VCaP (cell line): ENCODE measurements around the gene MRPL36.
A peak's percentile ranks its signal among the peaks of the same experiment; 100 is the strongest.

ENCODE experiments used
- H3K27ac ChIP-seq: fragments of 450-650 bp; 2 replicates; pipeline ENCODE4 v1.5.1; 2017
- TF ChIP-seq, protein P1 (sequence below): fragments of 450-650 bp; conservative IDR thresholded peaks from 2 replicates; pipeline ENCODE4 v1.5.1; 2017; ENCODE audit warnings: mild to moderate bottlenecking, moderate library complexity

The MRPL36 gene

DNA sequence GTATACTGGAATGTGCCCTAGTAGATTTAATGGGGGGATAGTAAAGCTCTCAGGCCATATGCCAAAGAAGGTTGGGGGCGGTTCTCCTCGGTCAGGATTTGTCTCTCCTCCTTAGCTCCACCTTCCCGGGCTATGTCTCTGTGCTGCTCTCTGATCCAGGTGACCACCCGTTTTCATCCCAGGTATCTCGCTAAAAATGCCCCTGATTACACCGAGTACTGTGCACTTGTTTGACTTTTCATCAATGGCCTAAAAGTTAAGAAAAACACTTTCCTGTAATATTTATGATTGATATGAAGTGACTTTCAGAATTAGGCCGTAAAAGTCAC lies 2.3 kb upstream of the MRPL36 start:
- TF ChIP-seq, protein P1, sequence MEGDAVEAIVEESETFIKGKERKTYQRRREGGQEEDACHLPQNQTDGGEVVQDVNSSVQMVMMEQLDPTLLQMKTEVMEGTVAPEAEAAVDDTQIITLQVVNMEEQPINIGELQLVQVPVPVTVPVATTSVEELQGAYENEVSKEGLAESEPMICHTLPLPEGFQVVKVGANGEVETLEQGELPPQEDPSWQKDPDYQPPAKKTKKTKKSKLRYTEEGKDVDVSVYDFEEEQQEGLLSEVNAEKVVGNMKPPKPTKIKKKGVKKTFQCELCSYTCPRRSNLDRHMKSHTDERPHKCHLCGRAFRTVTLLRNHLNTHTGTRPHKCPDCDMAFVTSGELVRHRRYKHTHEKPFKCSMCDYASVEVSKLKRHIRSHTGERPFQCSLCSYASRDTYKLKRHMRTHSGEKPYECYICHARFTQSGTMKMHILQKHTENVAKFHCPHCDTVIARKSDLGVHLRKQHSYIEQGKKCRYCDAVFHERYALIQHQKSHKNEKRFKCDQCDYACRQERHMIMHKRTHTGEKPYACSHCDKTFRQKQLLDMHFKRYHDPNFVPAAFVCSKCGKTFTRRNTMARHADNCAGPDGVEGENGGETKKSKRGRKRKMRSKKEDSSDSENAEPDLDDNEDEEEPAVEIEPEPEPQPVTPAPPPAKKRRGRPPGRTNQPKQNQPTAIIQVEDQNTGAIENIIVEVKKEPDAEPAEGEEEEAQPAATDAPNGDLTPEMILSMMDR, result no peak
- peak overlapping the region; percentile 94 for H3K27ac ChIP-seq

DNA sequence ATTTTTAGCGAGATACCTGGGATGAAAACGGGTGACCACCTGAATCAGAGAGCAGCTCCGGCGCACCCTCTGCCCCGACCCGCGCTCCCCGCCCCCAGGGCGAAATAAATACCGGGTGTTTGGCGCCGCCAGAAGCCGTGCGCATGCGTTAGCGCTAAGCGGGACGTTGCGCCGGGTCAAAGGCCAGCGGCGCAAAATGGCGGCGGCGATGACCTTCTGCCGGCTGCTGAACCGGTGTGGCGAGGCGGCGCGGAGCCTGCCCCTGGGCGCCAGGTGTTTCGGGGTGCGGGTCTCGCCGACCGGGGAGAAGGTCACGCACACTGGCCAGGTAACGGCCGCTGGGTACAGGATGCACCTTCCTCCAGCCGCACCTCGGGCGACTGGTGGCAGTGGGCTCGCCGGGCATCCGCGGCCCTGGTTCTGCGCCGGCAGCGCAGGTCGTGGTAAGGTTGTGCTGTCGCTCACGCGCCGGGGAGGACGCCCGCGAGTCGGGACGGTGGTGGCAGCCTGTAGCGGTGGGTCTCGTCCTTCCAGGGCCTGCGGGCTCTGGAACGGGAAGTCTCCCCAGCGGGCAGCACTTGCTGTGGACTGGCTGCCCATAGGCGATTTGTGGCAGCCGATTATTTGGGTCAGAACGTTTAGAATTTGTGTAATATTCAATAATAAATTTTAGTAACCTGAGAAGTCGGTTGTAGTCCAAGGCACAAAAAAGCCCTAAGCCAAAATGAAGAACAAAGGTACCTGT lies 1.8 kb upstream of the MRPL36 start, which contains the start of gene NDUFS6:
TSS of gene NDUFS6 (plus strand) at position 186 of the 745 bp plus-strand sequence. CDS start at position 197, 11 bp downstream.
- H3K27ac ChIP-seq, result peak within 1 kb of the TSS; percentile 94
- TF ChIP-seq, protein P1, result peak; percentile 23; the same call in 1 of the 2 replicates

DNA sequence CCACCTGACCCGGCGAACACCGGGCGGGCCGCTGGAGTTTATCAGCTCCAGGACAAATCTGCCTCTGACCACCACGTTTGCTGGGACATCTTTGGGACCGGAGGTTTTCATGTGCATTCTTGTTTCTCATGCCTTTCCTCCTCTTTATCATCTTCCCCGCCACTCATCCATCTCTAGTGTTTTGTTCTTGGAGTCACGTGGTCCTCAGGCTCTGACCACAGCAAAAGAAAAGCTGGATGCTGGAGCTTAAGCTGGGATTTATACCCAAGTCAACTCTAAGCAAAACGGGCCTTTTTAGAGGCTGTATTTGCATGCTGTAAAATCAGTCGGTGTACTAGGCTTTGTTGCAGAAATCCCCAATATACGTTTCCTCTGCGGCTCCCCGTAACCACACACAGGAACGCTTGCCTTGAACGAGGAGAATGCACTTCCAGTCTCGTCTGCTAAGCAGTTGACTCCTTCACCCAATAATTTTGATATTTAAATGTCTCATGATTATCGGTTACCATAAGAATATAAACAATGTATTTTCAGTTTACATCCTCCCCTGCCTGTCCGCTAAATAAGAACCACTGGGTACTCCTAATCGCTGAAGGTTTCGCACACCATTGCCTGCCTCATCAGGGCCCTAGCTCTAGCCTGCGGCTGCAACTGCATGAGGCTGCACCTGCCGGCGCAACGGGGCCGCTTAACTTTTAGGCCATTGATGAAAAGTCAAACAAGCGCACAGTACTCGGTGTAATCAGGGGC lies 1.0 kb upstream of the MRPL36 start:
- TF ChIP-seq, protein P1, result no peak
- peak overlapping the region; percentile 94 for H3K27ac ChIP-seq

DNA sequence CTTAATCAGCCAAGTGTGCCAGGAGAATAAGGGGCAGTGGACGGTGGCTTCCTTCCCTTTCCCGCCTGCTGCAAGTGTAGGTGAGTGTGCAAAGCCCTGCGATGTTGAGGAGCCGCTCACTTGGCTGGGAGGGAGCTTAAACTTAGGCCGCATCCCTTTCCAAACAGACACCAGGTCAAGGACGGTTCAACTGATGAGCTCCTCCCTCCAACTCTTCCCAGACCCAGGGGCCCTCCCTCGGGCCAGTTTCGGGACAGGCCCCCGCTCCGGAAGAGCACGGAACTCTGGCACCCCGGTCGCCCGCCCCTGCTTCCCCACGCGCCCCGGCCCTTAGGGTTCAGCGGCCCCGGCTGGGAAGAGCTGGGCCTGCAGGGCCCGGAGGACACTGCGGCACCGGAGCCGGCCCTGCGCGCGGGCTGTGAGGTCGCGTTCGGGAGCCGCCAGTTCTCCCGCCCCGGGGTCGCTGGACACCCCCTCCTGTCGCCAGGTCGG lies 481 bp downstream of the MRPL36 start:
- TF ChIP-seq, protein P1, result no peak

DNA sequence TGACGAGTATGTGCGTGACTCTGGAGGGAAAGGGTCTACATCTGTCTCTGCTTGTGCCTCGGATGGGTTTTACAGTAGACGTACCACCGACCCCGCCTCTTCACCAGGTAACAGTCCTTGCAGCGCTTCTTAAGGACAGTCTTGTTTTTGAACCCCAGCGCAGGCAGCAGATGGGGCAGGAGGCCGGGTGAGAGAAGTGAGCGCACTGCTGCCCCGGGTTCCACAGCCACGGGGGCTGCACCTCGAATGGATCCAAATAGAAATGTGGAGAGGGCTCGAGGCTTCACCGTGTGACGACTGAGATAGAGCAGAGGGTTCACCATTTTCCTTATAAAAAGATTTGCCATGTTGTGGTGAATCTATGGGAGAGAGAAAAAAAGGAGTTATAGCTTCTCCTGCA lies 1.0 kb downstream of the MRPL36 start:
- H3K27ac ChIP-seq, result peak overlapping the region; percentile 94

More for the DNA sequence above, 481 bp downstream of the MRPL36 start:
- H3K27ac ChIP-seq, result peak overlapping the region; percentile 94

DNA sequence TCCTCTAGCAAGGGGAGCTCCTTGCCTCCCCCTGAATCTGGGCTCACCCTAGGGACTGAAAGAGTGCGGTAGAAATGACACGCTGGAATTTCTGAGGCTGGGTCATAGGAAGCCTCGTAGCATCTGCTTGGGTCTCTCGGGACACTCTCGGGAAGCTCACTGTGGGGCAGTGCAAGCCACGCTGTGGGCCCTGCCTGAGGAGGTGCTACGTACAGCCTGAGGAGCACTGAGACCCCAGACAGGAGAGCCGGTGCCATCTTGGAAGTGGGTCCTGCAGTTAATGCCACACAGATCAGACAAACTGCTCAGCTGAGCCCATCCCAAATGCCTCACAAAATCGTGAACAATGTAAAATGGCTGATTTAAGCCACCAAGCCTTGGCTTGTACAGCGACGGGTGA lies 1.8 kb downstream of the MRPL36 start:
- H3K27ac ChIP-seq, result no peak overlapping the region
- TF ChIP-seq, protein P1, result no peak

DNA sequence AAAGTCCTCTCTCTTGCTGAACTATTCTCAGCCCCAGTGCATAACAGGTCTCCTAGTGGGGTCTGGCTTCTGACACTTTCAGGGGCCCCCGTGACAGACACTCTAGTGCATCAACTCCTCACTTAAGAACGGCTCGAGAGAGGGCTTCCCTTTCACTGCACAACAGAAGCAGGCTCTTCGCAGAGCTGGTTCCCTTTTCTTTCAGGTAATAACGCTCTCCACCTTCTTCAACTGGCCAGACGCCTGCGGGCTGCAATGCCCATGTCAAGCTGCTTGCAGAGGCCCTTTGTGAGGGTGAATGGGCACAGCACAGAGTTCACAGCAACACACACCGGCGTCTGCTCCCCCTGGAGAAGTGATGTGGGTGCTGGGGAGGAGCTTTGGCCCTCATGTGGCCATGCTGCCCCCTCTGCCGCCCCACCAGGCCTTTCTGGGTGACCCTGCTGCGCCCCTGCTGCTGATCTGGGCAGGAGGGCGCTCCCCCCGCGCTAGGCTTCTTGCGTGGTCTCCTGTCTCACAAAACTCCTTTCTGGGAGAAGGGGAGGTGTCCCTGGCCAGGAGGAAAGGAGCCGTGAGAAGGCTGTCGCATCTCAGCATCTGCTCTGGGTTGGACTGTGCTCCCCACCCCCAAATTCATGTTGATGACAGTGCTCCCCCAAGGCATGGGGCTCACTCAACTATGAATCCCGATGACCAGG lies 2.4 kb downstream of the MRPL36 start:
- TF ChIP-seq, protein P1, result no peak

More for the DNA sequence above, 2.4 kb downstream of the MRPL36 start:
- H3K27ac ChIP-seq, result no peak overlapping the region
